ENCODE data around the gene GTF3C2. TPM values are rescaled to one million over a fixed set of nuclear protein-coding genes. Genes with fewer than 3 reads are reported as not detected.

Gene GTF3C2
- polyA plus RNA-seq, 1 experiment, result 39.0 TPM

- no peak for DNase-seq (ENCODE audit: low read depth)
- no peak for TF ChIP-seq CTCF (IDR thresholded peaks at IDR 0.05; ENCODE audit: insufficient read depth, low read depth, low read length)
- CTCF ChIA-PET, result interaction anchor here (1.2 kb wide), 2 partner anchors 10 to 28 kb away, joined by 3 to 4 read pairs; no protein-coding TSS in a partner anchor
- Histone ChIP-seq H3K27me3 (ENCODE audit: control insufficient read depth, insufficient read depth, low read length) (no peaks in the 10 kb centered on the region), H3K4me3 (ENCODE audit: low read depth, low read length) (peak overlapping the region; percentile 89), H3K36me3 (ENCODE audit: control insufficient read depth, insufficient read depth, low read length) (peaks cover 44% of the 10 kb centered on the region)
- POLR2A ChIA-PET, result interaction anchor here (0.7 kb wide), 1 partner anchor 249 kb away, joined by 3 read pairs; no protein-coding TSS in a partner anchor
Observed at GRCh38 chr2:27379383-27379835, 22.8 kb upstream of the GTF3C2 start.

- POLR2A ChIA-PET, result no interaction called here
- CTCF ChIA-PET, result interaction anchor here (1.2 kb wide), 1 partner anchor 9 kb away, joined by 4 read pairs; no protein-coding TSS in a partner anchor
- DNase-seq (ENCODE audit: low read depth), result no peak
- H3K4me3 ChIP-seq (ENCODE audit: low read depth, low read length), result no peak overlapping the region
- H3K36me3 ChIP-seq (ENCODE audit: control insufficient read depth, insufficient read depth, low read length), result peaks cover 46% of the 10 kb centered on the region
- no peaks in the 10 kb centered on the region for H3K27me3 ChIP-seq (ENCODE audit: control insufficient read depth, insufficient read depth, low read length)
- TF ChIP-seq CTCF (IDR thresholded peaks at IDR 0.05; ENCODE audit: insufficient read depth, low read depth, low read length), result no peak
Observed at GRCh38 chr2:27378809-27379290, 22.3 kb upstream of the GTF3C2 start.

- CTCF ChIA-PET, result interaction anchor here (1.1 kb wide), 1 partner anchor 50 kb away, joined by 3 read pairs; the partner anchor contains the start of gene NRBP1
- TF ChIP-seq CTCF (IDR thresholded peaks at IDR 0.05; ENCODE audit: insufficient read depth, low read depth, low read length), result peak; percentile 33
- DNase-seq (ENCODE audit: low read depth), result no peak
- Histone ChIP-seq H3K36me3 (ENCODE audit: control insufficient read depth, insufficient read depth, low read length) (peaks cover 46% of the 10 kb centered on the region), H3K4me3 (ENCODE audit: low read depth, low read length) (no peak overlapping the region), H3K27me3 (ENCODE audit: control insufficient read depth, insufficient read depth, low read length) (no peaks in the 10 kb centered on the region)
- POLR2A ChIA-PET, result interaction anchor here (0.6 kb wide), 1 partner anchor 1656 kb away, joined by 3 read pairs; no protein-coding TSS in a partner anchor
Observed at GRCh38 chr2:27378096-27378808, 21.7 kb upstream of the GTF3C2 start.

GRCh38 chr2:27377618-27378095, 21.1 kb upstream of the GTF3C2 start:
- no peak for DNase-seq (ENCODE audit: low read depth)
- ChIA-PET CTCF (interaction anchor here (1.1 kb wide), 1 partner anchor 51 kb away, joined by 3 read pairs; the partner anchor contains the start of gene NRBP1), POLR2A (interaction anchor here (0.6 kb wide), 1 partner anchor 1656 kb away, joined by 3 read pairs; no protein-coding TSS in a partner anchor)
- no peak for TF ChIP-seq CTCF (IDR thresholded peaks at IDR 0.05; ENCODE audit: insufficient read depth, low read depth, low read length)
- Histone ChIP-seq H3K27me3 (ENCODE audit: control insufficient read depth, insufficient read depth, low read length) (no peaks in the 10 kb centered on the region), H3K4me3 (ENCODE audit: low read depth, low read length) (no peak overlapping the region), H3K36me3 (ENCODE audit: control insufficient read depth, insufficient read depth, low read length) (peaks cover 48% of the 10 kb centered on the region)

- TF ChIP-seq CTCF (IDR thresholded peaks at IDR 0.05; ENCODE audit: insufficient read depth, low read depth, low read length), result no peak
- ChIA-PET POLR2A (no interaction called here), CTCF (no interaction called here)
- no peaks in the 10 kb centered on the region for H3K27me3 ChIP-seq (ENCODE audit: control insufficient read depth, insufficient read depth, low read length)
- H3K36me3 ChIP-seq (ENCODE audit: control insufficient read depth, insufficient read depth, low read length), result peaks cover 48% of the 10 kb centered on the region
- no peak for DNase-seq (ENCODE audit: low read depth)
- no peak overlapping the region for H3K4me3 ChIP-seq (ENCODE audit: low read depth, low read length)
Observed at GRCh38 chr2:27376866-27377617, 20.5 kb upstream of the GTF3C2 start.
